Spleen (tissue), 11 donors: ENCODE measurements around the gene METTL9. TPM values are rescaled to one million over a fixed set of nuclear protein-coding genes. Genes with fewer than 3 reads are reported as not detected.
"Not testable (repeated sequence)": the region's sequence is repeated elsewhere in the genome, so short reads cannot be mapped to it uniquely, and the experiment has no call there.

Source experiments
- DNase-seq: peaks from one replicate; pipeline ENCODE4 v3.0.0-alpha.2; 2020
- H3K27ac ChIP-seq, 8 donors: fragments of 200-600 bp; sonication (generic) in 7 of 8; 1 replicate in 4 of 8; 2 replicates in 4 of 8; pipeline versions ENCODE4 v1.5.0 to v1.8.0; 2016 to 2021; ENCODE audit warnings: inconsistent platforms in 4 of 8, mild to moderate bottlenecking in 4 of 8, moderate library complexity in 1 of 8
- H3K27me3 ChIP-seq, 7 donors: fragments of 200-600 bp; sonication (generic) in 6 of 7; replicated peaks in 1 of 7; 1 replicate in 4 of 7; 2 replicates in 3 of 7; pipeline versions ENCODE4 v1.5.0 to v1.8.0; 2016 to 2021; ENCODE audit warnings: inconsistent platforms in 3 of 7, mild to moderate bottlenecking in 1 of 7
- H3K36me3 ChIP-seq, 6 donors: fragments of 200-600 bp; sonication (generic) in 5 of 6; 1 replicate in 4 of 6; 2 replicates in 2 of 6; pipeline versions ENCODE4 v1.5.0 to v1.8.0; 2016 to 2021; ENCODE audit warnings: inconsistent platforms in 2 of 6
- H3K4me1 ChIP-seq, 6 donors: fragments of 200-600 bp; sonication (generic) in 5 of 6; 1 replicate in 3 of 6; 2 replicates in 3 of 6; pipeline versions ENCODE4 v1.5.0 to v1.8.0; 2016 to 2021; ENCODE audit warnings: inconsistent platforms in 3 of 6
- H3K4me3 ChIP-seq, 8 donors: fragments of 200-600 bp; sonication (generic) in 7 of 8; 1 replicate in 4 of 8; 2 replicates in 4 of 8; pipeline versions ENCODE4 v1.5.0 to v1.8.0; 2016 to 2021; ENCODE audit warnings: inconsistent platforms in 4 of 8, mild to moderate bottlenecking in 4 of 8, moderate library complexity in 2 of 8
- H3K9me3 ChIP-seq, 8 donors: fragments of 200-600 bp; sonication (generic) in 7 of 8; 1 replicate in 4 of 8; 2 replicates in 4 of 8; pipeline versions ENCODE4 v1.5.0 to v1.8.0; 2016 to 2021; ENCODE audit warnings: inconsistent platforms in 4 of 8
- CTCF ChIP-seq, 11 experiments: fragments of 200-600 bp in 7 of 11; fragments of 450-650 bp in 4 of 11; sonication (generic) in 4 of 11; IDR thresholded peaks in 8 of 11; conservative IDR thresholded peaks in 3 of 11; 1 replicate in 7 of 11; 2 replicates in 4 of 11; pipeline versions ENCODE4 v1.4.0 to v1.8.0; 2016 to 2021; ENCODE audit warnings: antibody characterized with exemption in 11 of 11, inconsistent platforms in 4 of 11, mild to moderate bottlenecking in 1 of 11
- POLR2A ChIP-seq, 3 donors: fragments of 450-650 bp; IDR thresholded peaks; one replicate each; pipeline ENCODE4 v1.5.1; 2017; ENCODE audit warnings: antibody characterized with exemption in 3 of 3, mild to moderate bottlenecking in 1 of 3
- POLR2AphosphoS5 ChIP-seq, 3 donors: sonication (generic); formaldehyde crosslinking; IDR thresholded peaks; one replicate each; pipeline ENCODE4 v1.5.1; 2017; ENCODE audit warnings: antibody characterized with exemption in 3 of 3
- WGBS, 5 donors: extraction: QIAGEN DNeasy Blood & Tissue Kit in 3 of 5; methylation state at CpG; one replicate each; pipeline versions ENCODE4 v1.1.5 to v1.1.7; 2013 to 2018; 5-methylcytosine and 5-hydroxymethylcytosine counted together
- intact Hi-C: fragments of 100-400 bp; cut with DNase I; formaldehyde crosslinking; loops from one replicate; pipeline ENCODE4 v1.15.0; 2023; ENCODE audit warnings: low total_unique reads
- polyA plus RNA-seq, 3 donors: library from polyadenylated mRNA; stranded (reverse); fragments of 200-250 nt; gene quantifications; one replicate each; pipeline ENCODE4 v1.2.1, GENCODE V29; 2013
- total RNA-seq, 7 donors: library from RNA; depleted of rRNA in 3 of 7; stranded (reverse); fragments of >200 nt in 3 of 7; fragmentation: NEBNext Ultra II Directional in 4 of 7; extraction: Animal tissue kit (Norgen Biotek cat#: 25700) in 4 of 7; gene quantifications; one replicate each; pipeline versions ENCODE4 v1.1.0 to v1.2.1, GENCODE V29; 2016 to 2021
- donor health status: healthy with polysubstance abuse.
- donor health status: DM: no; HTN: no; CAD: no; lungs with moderate emphysema.
- donor health status: DM: no; HTN: no; CAD: no.
- donor health status: Bipolar disorder and iron deficiency.
- donor health status: healthy.
- donor health status: DM: no; HTN: no; CAD: no.
- donor health status: DM: yes; HTN: yes; CAD: no.

Gene METTL9
- total and polyA plus RNA-seq, 10 donors: 28.5 to 247 (median 97.1) TPM

DNA sequence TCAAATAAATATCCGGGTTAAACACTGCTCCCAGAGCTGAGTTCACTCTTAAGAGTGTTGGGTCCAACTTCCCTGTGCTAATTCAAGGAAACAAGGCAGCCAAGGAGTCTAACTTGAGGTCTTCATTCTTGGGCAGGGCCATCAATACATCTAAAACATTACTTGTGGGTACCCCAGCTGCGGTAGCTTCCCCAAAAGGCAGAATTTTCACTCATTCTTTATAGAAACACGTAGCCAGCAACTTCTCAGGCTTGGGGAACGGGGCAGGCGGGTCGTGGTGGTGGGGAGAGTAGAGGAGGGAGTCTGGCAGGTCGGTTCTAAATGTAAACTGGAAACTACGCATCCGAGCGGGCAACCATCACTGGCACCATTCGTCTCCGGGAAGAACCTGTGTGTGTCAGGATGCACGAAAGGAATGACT, 666 bp upstream of the METTL9 start:
- H3K27me3 ChIP-seq: no peaks in the 10 kb centered on the region
- no peaks in the 10 kb centered on the region for H3K9me3 ChIP-seq
- intact Hi-C loops: no loop called here
- H3K4me1 ChIP-seq: peaks cover 14 to 59% (median 42%) of the 10 kb centered on the region in 6 donors
- H3K4me3 ChIP-seq: peak overlapping the region; percentile 72 to 93 (median 88)
- 0 to 2% (median 1%) methylated on average over 13 of the region's 13 CpGs for WGBS, 5 donors
- H3K36me3 ChIP-seq: no peaks in the 10 kb centered on the region
- DNase-seq: no peak
- TF ChIP-seq POLR2A (IDR thresholded peaks at IDR 0.05) (no peak), CTCF (IDR thresholded peaks at IDR 0.05 in 8 of 11, conservative IDR thresholded peaks at IDR 0.05 in 3 of 11) (no peak), POLR2AphosphoS5 (IDR thresholded peaks at IDR 0.05) (no peak)
- peak overlapping the region; percentile 95 to 100 (median 98) for H3K27ac ChIP-seq

GRCh38 chr16:21600031-21600773, 825 bp downstream of the METTL9 start:
- intact Hi-C loops: no loop called here
- DNase-seq: no peak
- Histone ChIP-seq H3K36me3 (no peaks in the 10 kb centered on the region), H3K4me3 (peak overlapping the region; percentile 72 to 93 (median 88)), H3K27ac (peak overlapping the region; percentile 95 to 100 (median 98)), H3K27me3 (no peaks in the 10 kb centered on the region), H3K9me3 (no peaks in the 10 kb centered on the region), H3K4me1 (peaks cover 26 to 73% (median 56%) of the 10 kb centered on the region in 6 donors)
- WGBS, 5 donors: 0 to 1% (median 1%) methylated on average over 14 to 52 of the region's 52 CpGs
- no peak for TF ChIP-seq POLR2A (IDR thresholded peaks at IDR 0.05)
- TF ChIP-seq POLR2AphosphoS5 (IDR thresholded peaks at IDR 0.05): peak in 1 of 3 donors; percentile 25

- no peak for DNase-seq
- Histone ChIP-seq H3K27ac (peak overlapping the region in 2 of 8 donors; percentile 100), H3K36me3 (no peaks in the 10 kb centered on the region), H3K9me3 (no peaks in the 10 kb centered on the region), H3K27me3 (no peaks in the 10 kb centered on the region), H3K4me3 (no peak overlapping the region), H3K4me1 (peaks cover 26 to 90% (median 78%) of the 10 kb centered on the region in 6 donors)
- TF ChIP-seq POLR2AphosphoS5 (IDR thresholded peaks at IDR 0.05) (no peak), POLR2A (IDR thresholded peaks at IDR 0.05) (no peak), CTCF (IDR thresholded peaks at IDR 0.05 in 8 of 11, conservative IDR thresholded peaks at IDR 0.05 in 3 of 11) (no peak)
- 86 to 94% (median 93%) methylated on average over 3 of the region's 3 CpGs for WGBS, 5 donors
- intact Hi-C loops: no loop called here
Observed at GRCh38 chr16:21602785-21603184, 3.4 kb downstream of the METTL9 start.

GRCh38 chr16:21603928-21604327, 4.6 kb downstream of the METTL9 start:
- H3K36me3 ChIP-seq: no peaks in the 10 kb centered on the region
- no peak for TF ChIP-seq CTCF (IDR thresholded peaks at IDR 0.05 in 8 of 11, conservative IDR thresholded peaks at IDR 0.05 in 3 of 11)
- no peaks in the 10 kb centered on the region for H3K27me3 ChIP-seq
- WGBS, 5 donors: 42 to 63% (median 45%) methylated on average over 3 of the region's 3 CpGs
- peak overlapping the region in 7 of 8 donors; percentile 21 to 100 (median 40) for H3K27ac ChIP-seq
- intact Hi-C loops: no loop called here
- no peaks in the 10 kb centered on the region for H3K9me3 ChIP-seq
- peaks cover 30 to 90% (median 81%) of the 10 kb centered on the region in 6 donors for H3K4me1 ChIP-seq
- peak overlapping the region in 1 of 8 donors; percentile 11 for H3K4me3 ChIP-seq
- no peak for DNase-seq

GRCh38 chr16:21605848-21606247, 6.5 kb downstream of the METTL9 start:
- H3K36me3 ChIP-seq, DNase-seq, intact Hi-C loops, H3K4me3 ChIP-seq, H3K9me3 ChIP-seq, H3K27me3 ChIP-seq: not testable (repeated sequence)
- WGBS, 5 donors: 84 to 95% (median 88%) methylated on average over 8 of the region's 8 CpGs
- Histone ChIP-seq H3K27ac (peak overlapping the region in 4 of 8 donors; percentile 3 to 100 (median 69)), H3K4me1 (peaks cover 43 to 100% (median 97%) of the 10 kb centered on the region in 6 donors)
